LNCaP clone FGC (cell line): Measurements from ENCODE around the gene RHOBTB3.

ENCODE experiments used
- DNase-seq: peaks from one replicate; pipeline ENCODE4 v3.0.0-alpha.2; 2011; ENCODE audit warnings: low read depth
- H3K4me3 ChIP-seq: 2 replicates; pipeline ENCODE4 v1.5.1; 2011; ENCODE audit warnings: mild to moderate bottlenecking, low read depth, low read length, control low read depth
- CTCF ChIP-seq: IDR thresholded peaks from 2 replicates; pipeline ENCODE4 v1.5.1; 2012; ENCODE audit warnings: mild to moderate bottlenecking; ENCODE audit not compliant: control insufficient read depth, insufficient read depth; ENCODE audit errors: extremely low read depth

Gene RHOBTB3

GRCh38 chr5:95822542-95823181, 91.5 kb downstream of the RHOBTB3 start, which contains the start of gene GLRX:
Gene GLRX, minus strand, starts transcription at chr5:95822726. Its CDS starts 64 bp downstream, at chr5:95822662.
- peak; percentile 39 for DNase-seq
- no peak for TF ChIP-seq CTCF
- peak within 1 kb of the TSS; percentile 76 for H3K4me3 ChIP-seq

GRCh38 chr5:95823218-95823737, 92.1 kb downstream of the RHOBTB3 start:
- TF ChIP-seq CTCF = no peak
- no peak for DNase-seq
- no peak overlapping the region; the same call in 1 of the 2 replicates for H3K4me3 ChIP-seq

- DNase-seq = no peak
- TF ChIP-seq CTCF = no peak
- H3K4me3 ChIP-seq = no peak overlapping the region
These were observed 92.8 kb downstream of the RHOBTB3 start for GRCh38 chr5:95823738-95824609.

- no peak for TF ChIP-seq CTCF
- no peak for DNase-seq
- no peak overlapping the region for H3K4me3 ChIP-seq
These were observed 93.6 kb downstream of the RHOBTB3 start for GRCh38 chr5:95824747-95825146.

- no peak overlapping the region for H3K4me3 ChIP-seq
- no peak for TF ChIP-seq CTCF
- no peak for DNase-seq
These were observed 94.4 kb downstream of the RHOBTB3 start for GRCh38 chr5:95825495-95825894.

- TF ChIP-seq CTCF = no peak
- H3K4me3 ChIP-seq = no peak overlapping the region
- DNase-seq = no peak
These were observed 96.1 kb downstream of the RHOBTB3 start for GRCh38 chr5:95826949-95827891.
